ENCODE data around the gene CAPN5. TPM values are rescaled to one million over a fixed set of nuclear protein-coding genes. Genes with fewer than 3 reads are reported as not detected.

CAPN5 gene
- total RNA-seq, 1 experiment from 2014 or later: 0.26 TPM

- Mint-ChIP-seq H3K27ac (ENCODE audit: low read depth, unreplicated experiment) (no peak overlapping the region), H3K4me3 (ENCODE audit: unreplicated experiment) (no peak overlapping the region), H3K27me3 (ENCODE audit: insufficient read depth, unreplicated experiment) (peaks cover 21% of the 10 kb centered on the region), H3K9me3 (ENCODE audit: unreplicated experiment) (no peaks in the 10 kb centered on the region), H3K36me3 (ENCODE audit: insufficient read depth, unreplicated experiment) (no peaks in the 10 kb centered on the region), H3K4me1 (ENCODE audit: insufficient read depth, unreplicated experiment) (no peaks in the 10 kb centered on the region)
- no TSS peak for BruUV-seq (replicated peaks)
- no peak for DNase-seq (ENCODE audit: unreplicated experiment)
- intact Hi-C loops (cut with micrococcal nuclease): no loop called here
- ChIA-PET CTCF (interaction anchor here (1.2 kb wide), 1 partner anchor 32 kb away, joined by 4 read pairs; the partner anchor contains the start of gene MYO7A), POLR2A (no interaction called here)
- TF ChIP-seq CTCF (IDR thresholded peaks at IDR 0.05; ENCODE audit: unreplicated experiment): no peak
Observed at GRCh38 chr11:77159219-77159936, 92.6 kb downstream of the CAPN5 start.

GRCh38 chr11:77159937-77160495 lies 93.2 kb downstream of the CAPN5 start:
- H3K27ac Mint-ChIP-seq (ENCODE audit: low read depth, unreplicated experiment): no peak overlapping the region
- no peaks in the 10 kb centered on the region for H3K4me1 Mint-ChIP-seq (ENCODE audit: insufficient read depth, unreplicated experiment)
- no peak overlapping the region for H3K4me3 Mint-ChIP-seq (ENCODE audit: unreplicated experiment)
- H3K36me3 Mint-ChIP-seq (ENCODE audit: insufficient read depth, unreplicated experiment): no peaks in the 10 kb centered on the region
- no peak for DNase-seq (ENCODE audit: unreplicated experiment)
- BruUV-seq (replicated peaks): no TSS peak
- ChIA-PET CTCF (no interaction called here), POLR2A (no interaction called here)
- no peak for TF ChIP-seq CTCF (IDR thresholded peaks at IDR 0.05; ENCODE audit: unreplicated experiment)
- peaks cover 21% of the 10 kb centered on the region for H3K27me3 Mint-ChIP-seq (ENCODE audit: insufficient read depth, unreplicated experiment)
- intact Hi-C loops (cut with micrococcal nuclease): no loop called here
- H3K9me3 Mint-ChIP-seq (ENCODE audit: unreplicated experiment): no peaks in the 10 kb centered on the region

GRCh38 chr11:77163271-77163670 lies 96.5 kb downstream of the CAPN5 start:
- Mint-ChIP-seq H3K4me1 (ENCODE audit: insufficient read depth, unreplicated experiment) (no peaks in the 10 kb centered on the region), H3K27me3 (ENCODE audit: insufficient read depth, unreplicated experiment) (peaks cover 21% of the 10 kb centered on the region), H3K36me3 (ENCODE audit: insufficient read depth, unreplicated experiment) (no peaks in the 10 kb centered on the region), H3K9me3 (ENCODE audit: unreplicated experiment) (no peaks in the 10 kb centered on the region), H3K27ac (ENCODE audit: low read depth, unreplicated experiment) (no peak overlapping the region), H3K4me3 (ENCODE audit: unreplicated experiment) (no peak overlapping the region)
- ChIA-PET POLR2A (no interaction called here), CTCF (interaction anchor here (0.6 kb wide), 1 partner anchor 1586 kb away, joined by 3 read pairs; no protein-coding TSS in a partner anchor)
- no TSS peak for BruUV-seq (replicated peaks)
- TF ChIP-seq CTCF (IDR thresholded peaks at IDR 0.05; ENCODE audit: unreplicated experiment): no peak
- no peak for DNase-seq (ENCODE audit: unreplicated experiment)
- intact Hi-C loops (cut with micrococcal nuclease): no loop called here

DNA sequence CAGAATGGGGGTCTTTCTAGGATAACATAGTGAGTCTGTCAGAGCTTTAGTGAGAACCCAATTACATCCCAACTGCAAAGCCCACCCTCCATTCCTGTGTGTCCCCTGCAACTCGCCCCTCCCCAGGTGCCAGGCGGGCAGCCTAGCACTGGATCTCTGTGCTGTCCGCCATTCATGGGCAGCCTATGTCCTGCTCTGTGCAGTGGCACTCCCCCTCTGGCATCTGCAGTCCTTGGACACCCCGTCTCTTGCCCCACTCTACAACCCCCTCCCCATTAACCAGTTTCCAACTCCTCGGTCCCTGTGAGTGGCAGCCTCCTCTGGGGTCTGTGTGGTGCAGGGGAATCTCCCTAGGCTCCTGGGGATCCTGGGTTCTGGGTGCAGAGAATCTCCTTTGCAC lies 98.3 kb downstream of the CAPN5 start:
- POLR2A ChIA-PET: no interaction called here
- Mint-ChIP-seq H3K27ac (ENCODE audit: low read depth, unreplicated experiment) (no peak overlapping the region), H3K27me3 (ENCODE audit: insufficient read depth, unreplicated experiment) (peaks cover 11% of the 10 kb centered on the region), H3K4me3 (ENCODE audit: unreplicated experiment) (no peak overlapping the region), H3K4me1 (ENCODE audit: insufficient read depth, unreplicated experiment) (no peaks in the 10 kb centered on the region), H3K36me3 (ENCODE audit: insufficient read depth, unreplicated experiment) (no peaks in the 10 kb centered on the region), H3K9me3 (ENCODE audit: unreplicated experiment) (no peaks in the 10 kb centered on the region)
- CTCF ChIA-PET: interaction anchor here (2.2 kb wide), 1 partner anchor 38 kb away, joined by 10 read pairs; the partner anchor contains the start of gene MYO7A
- DNase-seq (ENCODE audit: unreplicated experiment): no peak
- TF ChIP-seq CTCF (IDR thresholded peaks at IDR 0.05; ENCODE audit: unreplicated experiment): no peak
- BruUV-seq (replicated peaks): no TSS peak
- intact Hi-C loops (cut with micrococcal nuclease): no loop called here
